Neural cell (in vitro differentiated cells): ENCODE measurements around the gene MPI. TPM values are rescaled to one million over a fixed set of nuclear protein-coding genes. Genes with fewer than 3 reads are reported as not detected.

Experiments used
- H2AFZ ChIP-seq: fragments of 200-600, 300-800 bp; sonication (generic), shearing (Covaris generic); 2 replicates; pipeline ENCODE4 v1.6.0; 2014; ENCODE audit warnings: low read depth, mild to moderate bottlenecking, antibody characterized with exemption, low read length, moderate library complexity
- H3F3A ChIP-seq: fragments of 200-600 bp; shearing (Covaris generic); 2 replicates; pipeline ENCODE4 v1.6.1; 2016; ENCODE audit warnings: mild to moderate bottlenecking, moderate library complexity, mixed read lengths, antibody characterized with exemption, low read length; ENCODE audit not compliant: insufficient read depth, poor library complexity, severe bottlenecking
- H3K27ac ChIP-seq: fragments of 200-600, 300-800 bp; sonication (generic), shearing (Covaris generic); 2 replicates; pipeline ENCODE4 v1.5.1; 2014; ENCODE audit warnings: mild to moderate bottlenecking, low read length, moderate library complexity
- H3K27me3 ChIP-seq: fragments of 300-800, 200-600 bp; sonication (generic), shearing (Covaris generic); 2 replicates; pipeline ENCODE4 v1.6.0; 2014; ENCODE audit warnings: mild to moderate bottlenecking, low read depth, low read length, moderate library complexity; ENCODE audit not compliant: insufficient read depth
- H3K36me3 ChIP-seq: fragments of 300-800, 200-600 bp; sonication (generic), shearing (Covaris generic); 2 replicates; pipeline ENCODE4 v1.5.1; 2014; ENCODE audit warnings: mild to moderate bottlenecking, antibody characterized with exemption, low read length, moderate library complexity; ENCODE audit not compliant: insufficient read depth
- H3K4me2 ChIP-seq: fragments of 300-800, 200-600 bp; sonication (generic), shearing (Covaris generic); 2 replicates; pipeline ENCODE4 v1.6.0; 2014; ENCODE audit warnings: mild to moderate bottlenecking, low read length
- H3K4me3 ChIP-seq: fragments of 300-800, 200-600 bp; sonication (generic), shearing (Covaris generic); 2 replicates; pipeline ENCODE4 v1.5.1; 2014; ENCODE audit warnings: mild to moderate bottlenecking, low read length, moderate library complexity
- H3K79me2 ChIP-seq: fragments of 200-600 bp; shearing (Covaris generic); replicated peaks from 2 replicates; pipeline ENCODE4 v1.6.0; 2014; ENCODE audit warnings: mild to moderate bottlenecking, low read length, moderate library complexity; ENCODE audit not compliant: insufficient read depth
- H3K9ac ChIP-seq: fragments of 300-800, 200-600 bp; sonication (generic), shearing (Covaris generic); 2 replicates; pipeline ENCODE4 v1.6.1; 2016; ENCODE audit warnings: mild to moderate bottlenecking, low read length, mixed read lengths
- H3K9me2 ChIP-seq: fragments of 200-600 bp; shearing (Covaris generic); 2 replicates; pipeline ENCODE4 v1.6.1; 2016; ENCODE audit warnings: mild to moderate bottlenecking, low read length, mixed read lengths; ENCODE audit not compliant: insufficient read depth
- H3K9me3 ChIP-seq: fragments of 200-600, 300-800 bp; sonication (generic), shearing (Covaris generic); 2 replicates; pipeline ENCODE4 v1.6.1; 2016; ENCODE audit warnings: mild to moderate bottlenecking, mixed run types, low read length, moderate library complexity, mixed read lengths
- H4K20me1 ChIP-seq: fragments of 200-600 bp; shearing (Covaris generic); 2 replicates; pipeline ENCODE4 v1.6.1; 2016; ENCODE audit warnings: mild to moderate bottlenecking, mixed run types; ENCODE audit not compliant: insufficient read depth
- EP300 ChIP-seq: fragments of 450-650 bp; conservative IDR thresholded peaks from 2 replicates; pipeline ENCODE4 v1.6.1; 2014; ENCODE audit warnings: antibody characterized with exemption, mild to moderate bottlenecking, moderate library complexity; ENCODE audit not compliant: poor library complexity, severe bottlenecking
- EZH2 ChIP-seq: fragments of 200-600, 300-800 bp; shearing (Covaris generic), sonication (generic); IDR thresholded peaks from 2 replicates; pipeline ENCODE4 v1.6.1; 2014; ENCODE audit warnings: antibody characterized with exemption, low read length, borderline replicate concordance, mild to moderate bottlenecking; ENCODE audit not compliant: insufficient read depth, poor library complexity, severe bottlenecking
- MXI1 ChIP-seq: fragments of 450-650 bp; conservative IDR thresholded peaks from 2 replicates; pipeline ENCODE4 v1.6.1; 2014; ENCODE audit warnings: antibody characterized with exemption, mild to moderate bottlenecking; ENCODE audit not compliant: poor library complexity, severe bottlenecking
- POLR2AphosphoS5 ChIP-seq: IDR thresholded peaks from 2 replicates; pipeline ENCODE4 v1.6.1; 2012
- RAD21 ChIP-seq: fragments of 450-650 bp; conservative IDR thresholded peaks from 2 replicates; pipeline ENCODE4 v1.6.1; 2014; ENCODE audit warnings: antibody characterized with exemption, mild to moderate bottlenecking, moderate library complexity
- REST ChIP-seq: IDR thresholded peaks from 2 replicates; pipeline ENCODE4 v1.6.1; 2012; ENCODE audit warnings: borderline replicate concordance
- SMC3 ChIP-seq: fragments of 450-650 bp; conservative IDR thresholded peaks from 2 replicates; pipeline ENCODE4 v1.6.1; 2014; ENCODE audit warnings: antibody characterized with exemption, mild to moderate bottlenecking, moderate library complexity; ENCODE audit not compliant: poor library complexity
- TAF1 ChIP-seq: IDR thresholded peaks from 2 replicates; pipeline ENCODE4 v1.6.1; 2012; ENCODE audit warnings: low read depth
- polyA plus RNA-seq: library from polyadenylated mRNA; depleted of rRNA; stranded (reverse); fragments of >200 nt; gene quantifications from 2 replicates; pipeline ENCODE4 v1.2.3, GENCODE V29; 2014
- TF ChIP-seq, protein P1 (sequence below): fragments of 450-650 bp; IDR thresholded peaks from 2 replicates; pipeline ENCODE4 v1.5.1; 2014; ENCODE audit warnings: antibody characterized with exemption, mild to moderate bottlenecking, moderate library complexity; ENCODE audit not compliant: poor library complexity, severe bottlenecking

The MPI gene
- polyA plus RNA-seq, 1 donor from 2014 or later, result 80.3 TPM

GRCh38 chr15:74895830-74896229 is 6.0 kb downstream of the MPI start (continued):
- TF ChIP-seq, protein P1, sequence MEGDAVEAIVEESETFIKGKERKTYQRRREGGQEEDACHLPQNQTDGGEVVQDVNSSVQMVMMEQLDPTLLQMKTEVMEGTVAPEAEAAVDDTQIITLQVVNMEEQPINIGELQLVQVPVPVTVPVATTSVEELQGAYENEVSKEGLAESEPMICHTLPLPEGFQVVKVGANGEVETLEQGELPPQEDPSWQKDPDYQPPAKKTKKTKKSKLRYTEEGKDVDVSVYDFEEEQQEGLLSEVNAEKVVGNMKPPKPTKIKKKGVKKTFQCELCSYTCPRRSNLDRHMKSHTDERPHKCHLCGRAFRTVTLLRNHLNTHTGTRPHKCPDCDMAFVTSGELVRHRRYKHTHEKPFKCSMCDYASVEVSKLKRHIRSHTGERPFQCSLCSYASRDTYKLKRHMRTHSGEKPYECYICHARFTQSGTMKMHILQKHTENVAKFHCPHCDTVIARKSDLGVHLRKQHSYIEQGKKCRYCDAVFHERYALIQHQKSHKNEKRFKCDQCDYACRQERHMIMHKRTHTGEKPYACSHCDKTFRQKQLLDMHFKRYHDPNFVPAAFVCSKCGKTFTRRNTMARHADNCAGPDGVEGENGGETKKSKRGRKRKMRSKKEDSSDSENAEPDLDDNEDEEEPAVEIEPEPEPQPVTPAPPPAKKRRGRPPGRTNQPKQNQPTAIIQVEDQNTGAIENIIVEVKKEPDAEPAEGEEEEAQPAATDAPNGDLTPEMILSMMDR, result no peak
- TF ChIP-seq SMC3, result no peak

- H2AFZ ChIP-seq, result no peak overlapping the region
- H3K4me2 ChIP-seq, result no peak overlapping the region
- no peak overlapping the region for H3K27ac ChIP-seq
- no peaks in the 10 kb centered on the region for H4K20me1 ChIP-seq
- H3F3A ChIP-seq, result no peaks in the 10 kb centered on the region
- no peak overlapping the region for H3K4me3 ChIP-seq
- H3K79me2 ChIP-seq, result no peaks in the 10 kb centered on the region
- H3K9me3 ChIP-seq, result no peaks in the 10 kb centered on the region
- H3K9me2 ChIP-seq, result no peaks in the 10 kb centered on the region
- no peak overlapping the region for H3K9ac ChIP-seq
- no peak for TF ChIP-seq SMC3
- no peak for TF ChIP-seq EP300
- TF ChIP-seq, protein P1, result no peak
- TF ChIP-seq REST, result no peak
- no peak for TF ChIP-seq TAF1
- no peak for TF ChIP-seq POLR2AphosphoS5
- TF ChIP-seq EZH2, result no peak
- TF ChIP-seq RAD21, result no peak
- TF ChIP-seq MXI1, result no peak
- H3K36me3 ChIP-seq, result peaks cover 5% of the 10 kb centered on the region
- H3K27me3 ChIP-seq, result no peaks in the 10 kb centered on the region
Measured at GRCh38 chr15:74896316-74896715, 6.5 kb downstream of the MPI start.

DNA sequence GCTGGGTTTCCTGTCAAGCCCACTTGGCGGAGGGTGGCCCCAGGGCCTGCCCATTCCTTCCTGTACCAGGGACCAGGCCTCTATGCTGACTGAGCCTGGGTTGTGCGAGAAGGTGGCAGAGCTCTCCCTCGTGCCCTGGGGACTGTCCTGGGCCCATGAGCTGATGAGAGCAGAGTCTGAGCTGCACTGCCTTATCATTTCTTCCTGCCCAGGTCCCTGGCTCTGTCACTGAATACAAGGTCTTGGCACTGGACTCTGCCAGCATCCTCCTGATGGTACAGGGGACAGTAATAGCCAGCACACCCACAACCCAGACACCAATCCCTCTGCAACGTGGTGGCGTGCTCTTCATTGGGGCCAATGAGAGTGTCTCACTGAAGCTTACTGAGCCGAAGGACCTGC is 7.5 kb downstream of the MPI start:
- no peak for TF ChIP-seq POLR2AphosphoS5
- no peak for TF ChIP-seq EP300
- TF ChIP-seq RAD21, result no peak
- H2AFZ ChIP-seq, result no peak overlapping the region
- no peaks in the 10 kb centered on the region for H4K20me1 ChIP-seq
- no peak overlapping the region for H3K4me3 ChIP-seq
- no peaks in the 10 kb centered on the region for H3K9me3 ChIP-seq
- H3K9me2 ChIP-seq, result no peaks in the 10 kb centered on the region
- H3K9ac ChIP-seq, result no peak overlapping the region
- H3K36me3 ChIP-seq, result peaks cover 6% of the 10 kb centered on the region
- H3K79me2 ChIP-seq, result no peaks in the 10 kb centered on the region
- H3K4me2 ChIP-seq, result no peak overlapping the region
- no peaks in the 10 kb centered on the region for H3F3A ChIP-seq
- no peak overlapping the region for H3K27ac ChIP-seq
- H3K27me3 ChIP-seq, result no peaks in the 10 kb centered on the region
